ENCODE data around the gene SPOCK2. TPM values are rescaled to one million over a fixed set of nuclear protein-coding genes. Genes with fewer than 3 reads are reported as not detected.

Gene SPOCK2
- total and polyA plus RNA-seq, 2 of the 13 experiments (the other 11 are each of a cell fraction or from before 2014, with no cell fraction given), result 8.6 to 30.6 TPM

GRCh38 chr10:72086466-72087391, 1.6 kb downstream of the SPOCK2 start (continued):
- TF ChIP-seq, protein P1, sequence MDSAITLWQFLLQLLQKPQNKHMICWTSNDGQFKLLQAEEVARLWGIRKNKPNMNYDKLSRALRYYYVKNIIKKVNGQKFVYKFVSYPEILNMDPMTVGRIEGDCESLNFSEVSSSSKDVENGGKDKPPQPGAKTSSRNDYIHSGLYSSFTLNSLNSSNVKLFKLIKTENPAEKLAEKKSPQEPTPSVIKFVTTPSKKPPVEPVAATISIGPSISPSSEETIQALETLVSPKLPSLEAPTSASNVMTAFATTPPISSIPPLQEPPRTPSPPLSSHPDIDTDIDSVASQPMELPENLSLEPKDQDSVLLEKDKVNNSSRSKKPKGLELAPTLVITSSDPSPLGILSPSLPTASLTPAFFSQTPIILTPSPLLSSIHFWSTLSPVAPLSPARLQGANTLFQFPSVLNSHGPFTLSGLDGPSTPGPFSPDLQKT (CRISPR knock-in tag; IDR thresholded peaks at IDR 0.05; ENCODE audit: borderline replicate concordance), result no peak
- no peak for TF ChIP-seq KLF11 (CRISPR knock-in tag; IDR thresholded peaks at IDR 0.05)
- TF ChIP-seq ZNF101 (CRISPR knock-in tag; IDR thresholded peaks at IDR 0.05; ENCODE audit: borderline replicate concordance, low read depth), result no peak
- TF ChIP-seq RFX3 (CRISPR knock-in tag; IDR thresholded peaks at IDR 0.05), result 0 out of 2 replicates have a peak, but pooled peaks have one; percentile 3
- peak; percentile 37; the same call in 1 of the 2 replicates for TF ChIP-seq POLR2G (IDR thresholded peaks at IDR 0.05; ENCODE audit: low read depth, low read length)
- peak; percentile 7 for TF ChIP-seq RBM39 (IDR thresholded peaks at IDR 0.05; ENCODE audit: low read depth, low read length, poor library complexity, severe bottlenecking)
- no peak for TF ChIP-seq ZNF224 (CRISPR knock-in tag; IDR thresholded peaks at IDR 0.05)
- TF ChIP-seq ETV5 (CRISPR knock-in tag; IDR thresholded peaks at IDR 0.05; ENCODE audit: borderline replicate concordance), result 0 out of 2 replicates have a peak, but pooled peaks have one; percentile 24
- TF ChIP-seq HNRNPL (IDR thresholded peaks at IDR 0.05; ENCODE audit: low read depth, low read length), result 0 out of 2 replicates have a peak, but pooled peaks have one; percentile 42
- no peak for TF ChIP-seq SOX6 (IDR thresholded peaks at IDR 0.05)
- TF ChIP-seq SOX6 (CRISPR knock-in tag; IDR thresholded peaks at IDR 0.05), result peak; percentile 18; the same call in 1 of the 2 replicates
- no peak for TF ChIP-seq ZFP82 (CRISPR knock-in tag; IDR thresholded peaks at IDR 0.05; ENCODE audit: borderline replicate concordance)
- no peak for TF ChIP-seq KLF16 (CRISPR knock-in tag; IDR thresholded peaks at IDR 0.05)
- no peak for TF ChIP-seq ATF7 (IDR thresholded peaks at IDR 0.05)
- no peak for TF ChIP-seq ATF7 (CRISPR knock-in tag; IDR thresholded peaks at IDR 0.05)
- TF ChIP-seq SMAD9 (CRISPR knock-in tag; IDR thresholded peaks at IDR 0.05), result 0 out of 2 replicates have a peak, but pooled peaks have one; percentile 35
- no peak for TF ChIP-seq TBL1XR1 (IDR thresholded peaks at IDR 0.05; ENCODE audit: borderline replicate concordance, low read length, partially characterized antibody)
- TF ChIP-seq, protein P2, sequence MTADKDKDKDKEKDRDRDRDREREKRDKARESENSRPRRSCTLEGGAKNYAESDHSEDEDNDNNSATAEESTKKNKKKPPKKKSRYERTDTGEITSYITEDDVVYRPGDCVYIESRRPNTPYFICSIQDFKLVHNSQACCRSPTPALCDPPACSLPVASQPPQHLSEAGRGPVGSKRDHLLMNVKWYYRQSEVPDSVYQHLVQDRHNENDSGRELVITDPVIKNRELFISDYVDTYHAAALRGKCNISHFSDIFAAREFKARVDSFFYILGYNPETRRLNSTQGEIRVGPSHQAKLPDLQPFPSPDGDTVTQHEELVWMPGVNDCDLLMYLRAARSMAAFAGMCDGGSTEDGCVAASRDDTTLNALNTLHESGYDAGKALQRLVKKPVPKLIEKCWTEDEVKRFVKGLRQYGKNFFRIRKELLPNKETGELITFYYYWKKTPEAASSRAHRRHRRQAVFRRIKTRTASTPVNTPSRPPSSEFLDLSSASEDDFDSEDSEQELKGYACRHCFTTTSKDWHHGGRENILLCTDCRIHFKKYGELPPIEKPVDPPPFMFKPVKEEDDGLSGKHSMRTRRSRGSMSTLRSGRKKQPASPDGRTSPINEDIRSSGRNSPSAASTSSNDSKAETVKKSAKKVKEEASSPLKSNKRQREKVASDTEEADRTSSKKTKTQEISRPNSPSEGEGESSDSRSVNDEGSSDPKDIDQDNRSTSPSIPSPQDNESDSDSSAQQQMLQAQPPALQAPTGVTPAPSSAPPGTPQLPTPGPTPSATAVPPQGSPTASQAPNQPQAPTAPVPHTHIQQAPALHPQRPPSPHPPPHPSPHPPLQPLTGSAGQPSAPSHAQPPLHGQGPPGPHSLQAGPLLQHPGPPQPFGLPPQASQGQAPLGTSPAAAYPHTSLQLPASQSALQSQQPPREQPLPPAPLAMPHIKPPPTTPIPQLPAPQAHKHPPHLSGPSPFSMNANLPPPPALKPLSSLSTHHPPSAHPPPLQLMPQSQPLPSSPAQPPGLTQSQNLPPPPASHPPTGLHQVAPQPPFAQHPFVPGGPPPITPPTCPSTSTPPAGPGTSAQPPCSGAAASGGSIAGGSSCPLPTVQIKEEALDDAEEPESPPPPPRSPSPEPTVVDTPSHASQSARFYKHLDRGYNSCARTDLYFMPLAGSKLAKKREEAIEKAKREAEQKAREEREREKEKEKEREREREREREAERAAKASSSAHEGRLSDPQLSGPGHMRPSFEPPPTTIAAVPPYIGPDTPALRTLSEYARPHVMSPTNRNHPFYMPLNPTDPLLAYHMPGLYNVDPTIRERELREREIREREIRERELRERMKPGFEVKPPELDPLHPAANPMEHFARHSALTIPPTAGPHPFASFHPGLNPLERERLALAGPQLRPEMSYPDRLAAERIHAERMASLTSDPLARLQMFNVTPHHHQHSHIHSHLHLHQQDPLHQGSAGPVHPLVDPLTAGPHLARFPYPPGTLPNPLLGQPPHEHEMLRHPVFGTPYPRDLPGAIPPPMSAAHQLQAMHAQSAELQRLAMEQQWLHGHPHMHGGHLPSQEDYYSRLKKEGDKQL (CRISPR knock-in tag; IDR thresholded peaks at IDR 0.05; ENCODE audit: low read depth), result no peak
- TF ChIP-seq KDM2A (CRISPR knock-in tag; IDR thresholded peaks at IDR 0.05; ENCODE audit: borderline replicate concordance, low read depth), result peak; percentile 59; the same call in 1 of the 2 replicates
- peak; percentile 21; the same call in 1 of the 2 replicates for TF ChIP-seq ZGPAT (CRISPR knock-in tag; IDR thresholded peaks at IDR 0.05)
- no peak for TF ChIP-seq ZNF562 (CRISPR knock-in tag; IDR thresholded peaks at IDR 0.05; ENCODE audit: borderline replicate concordance)

Data from HepG2 (cell line).